HG03558 (cell line): ENCODE results near the gene ATP10A.
"Not testable (repeated sequence)": the region's sequence is repeated elsewhere in the genome, so short reads cannot be mapped to it uniquely, and the experiment has no call there.

Source experiments
- ATAC-seq: cut with Tn5 transposase; IDR thresholded peaks from one replicate; pipeline ENCODE4 v1.9.1; 2021; ENCODE audit warnings: moderate number of reproducible peaks; ENCODE audit not compliant: unreplicated experiment; ENCODE audit errors: extremely low read depth

Gene ATP10A

GRCh38 chr15:25859838-25860645 is 3.1 kb downstream of the ATP10A start:
- ATAC-seq = no peak

- ATAC-seq = no peak
Observed at GRCh38 chr15:25858952-25859760, 4.0 kb downstream of the ATP10A start.

DNA sequence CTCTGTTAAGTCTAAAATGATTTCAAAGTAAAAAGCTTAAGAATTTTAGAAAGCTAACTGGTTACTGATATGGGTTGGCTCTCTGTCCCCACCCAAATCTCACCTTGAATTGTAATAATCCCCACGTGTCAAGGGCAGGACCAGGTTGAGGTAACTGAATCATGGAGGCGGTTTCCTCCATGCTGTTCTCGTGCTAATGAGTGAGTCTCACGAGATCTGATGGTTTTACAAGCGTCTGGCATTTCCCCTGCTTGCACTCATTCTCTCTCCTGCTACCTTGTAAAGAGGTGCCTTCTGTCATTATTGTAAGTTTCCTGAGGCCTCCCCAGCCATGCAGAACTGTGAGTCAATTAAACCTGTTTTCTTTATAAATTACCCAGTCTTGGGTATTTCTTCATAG is 7.1 kb downstream of the ATP10A start:
- not testable (repeated sequence) for ATAC-seq

GRCh38 chr15:25852661-25853524 is 10.2 kb downstream of the ATP10A start:
- ATAC-seq = no peak

DNA sequence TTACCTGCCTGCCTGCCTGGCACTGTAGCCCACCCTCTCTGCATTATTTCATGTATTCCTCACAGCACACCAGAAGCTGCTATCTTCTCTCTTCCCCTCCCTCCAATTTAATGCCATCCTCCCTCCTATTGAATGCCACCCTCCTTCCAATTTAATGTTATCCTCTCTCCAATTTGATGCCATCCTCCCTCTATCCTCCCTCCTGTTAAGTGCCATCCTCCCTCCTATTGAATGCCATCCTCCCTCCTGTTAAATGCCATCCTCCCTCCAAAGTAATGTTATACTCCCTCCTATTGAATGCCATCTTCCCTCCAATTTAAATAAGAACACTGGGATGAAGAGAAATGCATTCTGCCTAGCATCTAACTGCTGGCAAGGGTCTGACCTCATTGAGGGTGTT is 11.1 kb downstream of the ATP10A start:
- ATAC-seq = no peak

- ATAC-seq = peak; percentile 54
Observed at GRCh38 chr15:25850154-25851111, 12.7 kb downstream of the ATP10A start.

DNA sequence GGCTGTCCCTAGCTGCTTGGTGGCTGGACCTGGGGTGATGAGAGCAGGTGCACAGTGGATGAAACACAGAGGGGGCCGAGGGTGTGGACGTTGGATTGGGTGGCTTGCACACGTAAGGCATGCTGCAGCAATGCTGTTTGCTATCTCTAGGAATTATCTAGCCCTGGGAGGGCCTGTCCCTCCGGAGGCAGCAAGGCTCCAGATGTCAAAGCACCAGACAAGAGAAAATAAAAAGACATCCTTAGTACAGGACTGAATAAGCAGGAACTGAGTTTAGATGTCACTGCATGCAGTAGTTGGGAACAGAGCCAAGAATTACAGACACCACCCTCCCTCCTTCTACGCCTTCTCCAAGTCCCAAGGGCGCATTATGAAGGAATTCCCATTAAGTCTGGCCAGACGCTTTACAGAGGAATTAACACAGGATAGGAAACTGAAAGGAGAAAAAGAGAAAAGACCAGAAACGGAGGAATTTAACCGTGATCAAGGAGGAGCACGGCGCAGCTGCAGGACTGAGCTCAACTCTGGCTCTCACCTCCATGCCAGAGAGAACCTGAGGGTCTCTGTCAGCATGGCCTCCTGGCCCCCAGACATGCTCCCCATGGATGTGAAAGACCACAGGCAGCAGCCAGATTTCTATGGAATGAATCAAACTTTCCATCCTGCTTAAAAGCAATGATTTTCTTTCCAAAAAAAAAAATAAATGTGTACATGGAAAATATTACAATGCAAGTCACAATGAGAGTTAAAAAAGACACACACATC is 13.8 kb downstream of the ATP10A start:
- no peak for ATAC-seq

DNA sequence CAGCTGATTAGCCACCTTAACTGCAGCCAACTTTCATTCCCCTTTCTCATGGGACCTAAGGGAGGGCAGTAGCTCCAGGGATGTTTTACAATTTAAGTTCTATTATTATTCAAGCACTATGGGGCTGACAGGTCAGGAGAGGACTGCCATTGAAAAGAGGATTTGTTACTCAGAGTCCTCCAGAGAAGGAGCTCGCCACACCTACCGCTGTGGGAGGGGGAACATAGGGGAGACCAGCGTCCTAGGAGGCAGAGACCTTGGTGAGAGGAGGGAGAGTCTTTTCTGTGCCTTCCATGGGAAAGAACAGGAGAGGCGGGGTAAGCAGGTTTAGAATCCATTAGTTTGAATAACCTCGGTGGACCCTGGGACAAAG is 14.4 kb downstream of the ATP10A start:
- no peak for ATAC-seq

DNA sequence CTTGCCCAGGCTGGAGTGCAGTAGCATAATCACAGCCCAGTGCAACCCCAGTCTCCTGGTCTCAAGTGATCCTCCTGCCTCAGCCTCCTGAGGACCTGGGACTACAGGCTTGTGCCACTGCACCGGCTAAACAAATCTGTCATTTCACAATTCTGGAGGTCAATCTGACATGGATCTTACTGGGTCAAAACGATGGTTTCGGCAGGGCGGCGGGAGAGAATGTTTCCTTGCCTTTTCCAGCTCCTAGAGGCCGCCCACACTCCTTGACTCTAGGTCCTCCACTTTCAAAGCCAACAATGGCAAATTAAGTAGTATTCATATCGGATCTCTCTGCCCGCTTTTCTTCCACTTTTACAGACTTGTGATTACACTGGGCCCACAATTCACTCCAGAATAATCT is 14.8 kb downstream of the ATP10A start:
- ATAC-seq = no peak

DNA sequence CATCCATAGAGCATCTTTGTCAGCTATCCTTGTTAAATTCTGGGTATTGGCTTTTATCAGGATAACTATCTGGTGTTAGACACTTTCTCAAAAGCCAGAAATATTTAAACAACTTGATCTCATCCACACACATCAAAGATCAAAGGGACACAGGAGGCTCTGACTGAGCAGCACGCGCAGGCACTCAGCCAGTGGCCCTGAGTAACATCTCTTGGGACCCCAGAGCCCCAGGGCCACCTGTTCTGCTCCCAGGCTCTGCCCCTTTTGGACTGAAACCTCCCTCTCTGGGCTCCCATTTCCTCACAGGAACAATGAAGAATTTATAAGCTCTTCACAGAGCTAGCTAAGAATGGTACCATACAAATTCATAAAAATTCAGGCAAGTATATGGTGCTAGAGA is 16.1 kb downstream of the ATP10A start:
- ATAC-seq = no peak

GRCh38 chr15:25846377-25846776 is 16.8 kb downstream of the ATP10A start:
- ATAC-seq = no peak

DNA sequence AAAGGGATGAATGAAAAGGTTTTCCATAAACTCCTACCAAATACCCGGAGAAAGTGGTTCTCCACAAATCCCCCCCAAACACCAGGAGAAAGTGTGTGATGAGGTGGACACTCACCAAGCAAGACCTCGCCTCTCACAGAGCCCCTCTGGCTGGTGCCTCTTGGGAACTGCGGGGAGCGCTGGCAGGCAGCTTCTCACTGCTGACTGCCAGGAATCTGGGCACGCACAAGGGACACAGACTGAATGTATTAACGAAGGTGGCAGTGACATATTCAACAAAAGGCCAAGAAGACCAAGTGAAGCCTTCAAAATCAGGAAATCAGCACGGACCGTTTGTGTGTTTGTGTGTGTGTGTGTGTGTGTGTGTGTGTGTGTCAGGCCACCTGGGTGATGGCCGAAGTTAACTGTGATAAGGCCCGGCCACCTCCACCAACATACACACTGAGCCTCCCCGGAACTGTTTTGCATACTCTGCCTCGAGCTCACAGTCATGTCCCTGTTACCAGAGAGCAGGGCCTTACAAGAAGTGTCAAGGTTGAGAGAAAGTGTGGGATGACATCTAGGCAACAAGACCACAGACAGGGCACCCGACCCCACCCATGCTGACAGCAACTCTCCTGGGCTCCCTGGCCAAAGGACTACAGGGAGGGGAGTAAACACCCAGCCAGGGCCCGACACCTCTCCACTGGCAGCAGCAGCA is 18.0 kb downstream of the ATP10A start:
- no peak for ATAC-seq

GRCh38 chr15:25844542-25844941 is 18.6 kb downstream of the ATP10A start:
- ATAC-seq = no peak

GRCh38 chr15:25844076-25844475 is 19.1 kb downstream of the ATP10A start:
- no peak for ATAC-seq

GRCh38 chr15:25839638-25840156 is 23.4 kb downstream of the ATP10A start:
- ATAC-seq = no peak

GRCh38 chr15:25838871-25839195 is 24.3 kb downstream of the ATP10A start:
- ATAC-seq = no peak

DNA sequence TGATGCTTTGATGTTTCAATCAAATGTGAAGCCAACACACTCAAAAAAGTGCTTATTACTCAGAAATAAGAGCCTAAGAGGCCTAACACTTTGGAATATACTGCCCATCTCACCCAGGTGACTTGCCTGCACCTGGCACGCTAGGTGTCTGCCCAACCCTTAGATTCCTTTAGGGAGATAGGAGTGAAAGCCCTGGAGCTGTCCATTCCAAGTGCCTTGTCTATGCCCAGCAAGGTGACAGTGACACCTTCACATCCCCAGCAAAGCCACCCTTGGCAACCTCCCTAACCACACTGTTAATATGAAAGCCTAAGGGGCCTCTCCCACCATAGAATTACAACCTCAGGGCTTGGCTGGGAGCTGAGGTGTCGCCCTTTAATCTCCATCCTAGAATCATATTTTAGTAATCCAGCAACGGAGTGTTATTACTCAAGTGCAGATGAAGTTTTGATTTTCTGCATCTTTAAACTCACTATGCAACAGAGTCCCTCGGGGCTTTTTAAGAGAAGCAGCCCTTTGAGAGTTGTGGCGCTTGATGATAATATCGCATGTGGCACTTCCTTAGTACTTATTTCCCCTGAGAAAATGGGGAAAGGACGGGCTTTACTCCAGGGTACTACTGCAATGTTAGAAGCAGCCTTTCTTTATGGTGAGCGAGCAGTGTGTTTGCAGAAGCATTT is 24.8 kb downstream of the ATP10A start:
- ATAC-seq = no peak

DNA sequence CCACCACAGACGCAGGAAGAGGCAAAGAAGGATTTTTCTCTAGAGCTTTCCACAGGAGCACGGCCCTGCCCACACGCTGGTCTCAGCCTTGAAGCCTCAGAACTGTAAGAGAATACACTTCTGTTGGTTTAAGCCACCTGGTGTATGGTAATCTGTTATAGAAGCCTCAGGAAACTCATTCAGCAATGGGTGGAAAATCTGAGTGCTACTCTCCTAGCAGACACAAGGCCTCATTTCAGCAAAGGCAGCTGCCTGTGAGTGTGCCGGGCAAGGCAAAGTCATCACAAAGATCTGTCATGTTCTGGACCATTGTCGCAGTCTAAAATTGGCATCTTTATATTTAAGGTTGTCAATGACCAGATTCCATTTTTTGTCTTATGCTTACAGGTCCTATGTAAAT is 31.0 kb downstream of the ATP10A start:
- ATAC-seq = no peak
